Daoy (cell line): ENCODE measurements around the gene GYPA. TPM values are rescaled to one million over a fixed set of nuclear protein-coding genes. Genes with fewer than 3 reads are reported as not detected.

Experiments used
- total RNA-seq: library from RNA; depleted of rRNA; stranded (reverse); fragments of >200 nt; shearing (Covaris generic); gene quantifications from 2 replicates; pipeline ENCODE4 v1.2.3, GENCODE V29; 2014; rRNA removed

GYPA gene
- total RNA-seq, 1 experiment from 2014 or later = not detected

Other genes with a start within 250 kb of the GYPA start
- gene GYPE, start 235.2 kb downstream of the GYPA start, total RNA-seq = not detected in 2 replicates
- not detected in 2 replicates for gene GYPB, start 121.3 kb downstream of the GYPA start, total RNA-seq